ENCODE data around the gene PRKN.

The PRKN gene

DNA sequence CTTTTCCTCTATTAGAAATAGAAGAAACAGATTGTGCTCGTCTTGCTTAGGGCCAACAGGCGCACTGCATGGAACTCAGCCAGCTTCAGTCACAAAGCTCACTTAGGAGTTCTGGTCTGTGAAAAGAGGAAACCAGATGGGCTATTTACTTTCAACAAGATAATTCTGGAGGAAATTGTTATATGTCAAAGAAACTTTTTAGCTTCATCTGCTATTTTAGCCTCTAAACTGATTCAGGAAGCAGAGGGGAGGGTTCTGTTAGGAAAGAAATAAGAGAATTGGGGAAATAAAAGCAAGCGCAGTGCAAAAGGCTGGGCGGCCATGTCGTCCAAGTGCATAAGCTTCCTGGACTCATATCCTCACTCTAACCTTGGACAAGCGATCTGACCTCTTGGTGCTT, 21.3 kb downstream of the PRKN start:
- no peak overlapping the region for H3K27ac ChIP-seq (ENCODE audit: low read depth, low read length, poor library complexity, severe bottlenecking)
- H3K9ac ChIP-seq (ENCODE audit: low read length) = no peak overlapping the region
- H3K79me2 ChIP-seq (ENCODE audit: insufficient read depth, low read length) = no peaks in the 10 kb centered on the region
- no peaks in the 10 kb centered on the region for H3K36me3 ChIP-seq (ENCODE audit: insufficient read depth, low read length)
- H3K4me1 ChIP-seq (ENCODE audit: insufficient read depth, low read length, severe bottlenecking) = no peaks in the 10 kb centered on the region
- H2AFZ ChIP-seq (ENCODE audit: low read length) = no peak overlapping the region
- no peaks in the 10 kb centered on the region for H3K9me3 ChIP-seq (ENCODE audit: low read length)
- TF ChIP-seq, protein P1, sequence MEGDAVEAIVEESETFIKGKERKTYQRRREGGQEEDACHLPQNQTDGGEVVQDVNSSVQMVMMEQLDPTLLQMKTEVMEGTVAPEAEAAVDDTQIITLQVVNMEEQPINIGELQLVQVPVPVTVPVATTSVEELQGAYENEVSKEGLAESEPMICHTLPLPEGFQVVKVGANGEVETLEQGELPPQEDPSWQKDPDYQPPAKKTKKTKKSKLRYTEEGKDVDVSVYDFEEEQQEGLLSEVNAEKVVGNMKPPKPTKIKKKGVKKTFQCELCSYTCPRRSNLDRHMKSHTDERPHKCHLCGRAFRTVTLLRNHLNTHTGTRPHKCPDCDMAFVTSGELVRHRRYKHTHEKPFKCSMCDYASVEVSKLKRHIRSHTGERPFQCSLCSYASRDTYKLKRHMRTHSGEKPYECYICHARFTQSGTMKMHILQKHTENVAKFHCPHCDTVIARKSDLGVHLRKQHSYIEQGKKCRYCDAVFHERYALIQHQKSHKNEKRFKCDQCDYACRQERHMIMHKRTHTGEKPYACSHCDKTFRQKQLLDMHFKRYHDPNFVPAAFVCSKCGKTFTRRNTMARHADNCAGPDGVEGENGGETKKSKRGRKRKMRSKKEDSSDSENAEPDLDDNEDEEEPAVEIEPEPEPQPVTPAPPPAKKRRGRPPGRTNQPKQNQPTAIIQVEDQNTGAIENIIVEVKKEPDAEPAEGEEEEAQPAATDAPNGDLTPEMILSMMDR (IDR thresholded peaks at IDR 0.05; ENCODE audit: low read length) = no peak
- H3K4me2 ChIP-seq (ENCODE audit: low read length) = no peak overlapping the region
- H3K9me2 ChIP-seq (ENCODE audit: low read depth, low read length) = no peaks in the 10 kb centered on the region
- no peak overlapping the region for H3K4me3 ChIP-seq (ENCODE audit: low read depth, low read length, poor library complexity, severe bottlenecking)
- no peaks in the 10 kb centered on the region for H3F3A ChIP-seq (ENCODE audit: insufficient read depth, low read length)
- H3K27me3 ChIP-seq (ENCODE audit: insufficient read depth, low read length) = no peaks in the 10 kb centered on the region
- no peaks in the 10 kb centered on the region for H4K20me1 ChIP-seq (ENCODE audit: insufficient read depth, low read length)

DNA sequence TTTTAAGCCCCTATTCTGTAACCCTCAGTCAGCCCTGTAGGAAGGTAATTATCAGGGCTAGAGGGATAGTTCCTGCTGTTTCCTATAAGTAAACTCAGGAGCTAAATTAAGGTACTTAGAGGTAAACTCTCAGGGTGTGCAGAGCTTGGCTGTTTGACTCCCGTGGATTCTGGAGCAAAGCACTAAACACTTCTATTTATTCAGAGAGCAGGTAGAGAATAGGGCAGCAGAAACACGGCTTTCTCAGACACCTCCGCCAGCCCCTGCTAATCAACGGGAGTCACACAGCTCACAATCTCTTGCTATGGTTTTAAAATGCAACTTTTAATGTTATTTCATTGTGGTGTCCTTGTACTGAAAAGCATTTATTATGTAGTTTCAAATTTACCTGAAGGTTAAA, 21.8 kb downstream of the PRKN start:
- no peaks in the 10 kb centered on the region for H4K20me1 ChIP-seq (ENCODE audit: insufficient read depth, low read length)
- TF ChIP-seq, protein P1 (IDR thresholded peaks at IDR 0.05; ENCODE audit: low read length) = no peak
- TF ChIP-seq EZH2 (IDR thresholded peaks at IDR 0.05; ENCODE audit: borderline replicate concordance, low read length) = no peak
- no peaks in the 10 kb centered on the region for H3K36me3 ChIP-seq (ENCODE audit: insufficient read depth, low read length)
- no peaks in the 10 kb centered on the region for H3K9me3 ChIP-seq (ENCODE audit: low read length)
- H3K27ac ChIP-seq (ENCODE audit: low read depth, low read length, poor library complexity, severe bottlenecking) = no peak overlapping the region
- H3K9me2 ChIP-seq (ENCODE audit: low read depth, low read length) = no peaks in the 10 kb centered on the region
- H3K4me2 ChIP-seq (ENCODE audit: low read length) = no peak overlapping the region
- H3K9ac ChIP-seq (ENCODE audit: low read length) = no peak overlapping the region
- H2AFZ ChIP-seq (ENCODE audit: low read length) = no peak overlapping the region
- no peaks in the 10 kb centered on the region for H3K79me2 ChIP-seq (ENCODE audit: insufficient read depth, low read length)
- no peak overlapping the region for H3K4me3 ChIP-seq (ENCODE audit: low read depth, low read length, poor library complexity, severe bottlenecking)
- no peaks in the 10 kb centered on the region for H3F3A ChIP-seq (ENCODE audit: insufficient read depth, low read length)
- H3K27me3 ChIP-seq (ENCODE audit: insufficient read depth, low read length) = no peaks in the 10 kb centered on the region
- no peaks in the 10 kb centered on the region for H3K4me1 ChIP-seq (ENCODE audit: insufficient read depth, low read length, severe bottlenecking)

DNA sequence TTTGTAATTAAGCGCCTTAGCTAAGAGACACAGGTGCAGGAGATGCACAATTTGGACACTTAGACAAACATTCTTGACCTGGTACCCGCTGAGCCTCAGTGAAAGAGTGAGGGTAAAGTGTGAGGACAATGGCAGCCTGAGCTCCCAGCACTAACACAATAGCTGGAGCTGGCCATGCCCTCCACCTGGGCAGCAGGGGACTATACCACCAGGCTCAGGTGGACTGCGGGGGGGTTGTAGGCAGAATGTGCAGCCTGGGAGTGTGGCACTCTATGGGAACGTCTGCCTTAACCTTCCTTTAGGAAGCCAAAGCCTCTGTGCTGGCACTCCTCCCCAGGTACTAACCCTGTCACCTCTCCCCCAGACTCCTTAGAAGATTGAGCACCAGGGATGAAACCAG, 23.6 kb downstream of the PRKN start:
- no peak overlapping the region for H2AFZ ChIP-seq (ENCODE audit: low read length)
- H3F3A ChIP-seq (ENCODE audit: insufficient read depth, low read length) = no peaks in the 10 kb centered on the region
- H3K9ac ChIP-seq (ENCODE audit: low read length) = no peak overlapping the region
- no peaks in the 10 kb centered on the region for H3K9me3 ChIP-seq (ENCODE audit: low read length)
- H3K4me1 ChIP-seq (ENCODE audit: insufficient read depth, low read length, severe bottlenecking) = no peaks in the 10 kb centered on the region
- H3K9me2 ChIP-seq (ENCODE audit: low read depth, low read length) = no peaks in the 10 kb centered on the region
- TF ChIP-seq EZH2 (IDR thresholded peaks at IDR 0.05; ENCODE audit: borderline replicate concordance, low read length) = no peak
- TF ChIP-seq, protein P1 (IDR thresholded peaks at IDR 0.05; ENCODE audit: low read length) = no peak
- no peak overlapping the region for H3K4me2 ChIP-seq (ENCODE audit: low read length)
- no peaks in the 10 kb centered on the region for H3K36me3 ChIP-seq (ENCODE audit: insufficient read depth, low read length)
- no peaks in the 10 kb centered on the region for H3K27me3 ChIP-seq (ENCODE audit: insufficient read depth, low read length)
- H3K79me2 ChIP-seq (ENCODE audit: insufficient read depth, low read length) = no peaks in the 10 kb centered on the region
- H4K20me1 ChIP-seq (ENCODE audit: insufficient read depth, low read length) = no peaks in the 10 kb centered on the region
- H3K4me3 ChIP-seq (ENCODE audit: low read depth, low read length, poor library complexity, severe bottlenecking) = no peak overlapping the region
- H3K27ac ChIP-seq (ENCODE audit: low read depth, low read length, poor library complexity, severe bottlenecking) = no peak overlapping the region

Measured in OCI-LY1 (cell line).